ENCODE results near the gene SCAI. TPM values are rescaled to one million over a fixed set of nuclear protein-coding genes. Genes with fewer than 3 reads are reported as not detected.
"Not testable (repeated sequence)": the region's sequence is repeated elsewhere in the genome, so short reads cannot be mapped to it uniquely, and the experiment has no call there.

The SCAI gene
- total RNA-seq, 1 donor from 2014 or later = 5.4 TPM

- Mint-ChIP-seq H3K27ac (ENCODE audit: unreplicated experiment) (no peak overlapping the region), H3K4me1 (ENCODE audit: low read depth) (peaks cover 4% of the 10 kb centered on the region), H3K4me3 (ENCODE audit: unreplicated experiment) (no peak overlapping the region), H3K27me3 (ENCODE audit: low read depth) (no peaks in the 10 kb centered on the region), H3K36me3 (ENCODE audit: low read depth) (no peaks in the 10 kb centered on the region), H3K9me3 (ENCODE audit: low read depth) (no peaks in the 10 kb centered on the region)
- no peak for TF ChIP-seq CTCF (IDR thresholded peaks at IDR 0.05)
- DNase-seq (ENCODE audit: low spot score) = no peak
Observed at GRCh38 chr9:125038166-125038565, 105.2 kb downstream of the SCAI start.

GRCh38 chr9:125028041-125028440, 115.3 kb downstream of the SCAI start:
- no peak overlapping the region for H3K4me3 Mint-ChIP-seq (ENCODE audit: unreplicated experiment)
- H3K36me3 Mint-ChIP-seq (ENCODE audit: low read depth) = peaks cover 11% of the 10 kb centered on the region
- no peaks in the 10 kb centered on the region for H3K4me1 Mint-ChIP-seq (ENCODE audit: low read depth)
- no peak for DNase-seq (ENCODE audit: low spot score)
- no peak overlapping the region for H3K27ac Mint-ChIP-seq (ENCODE audit: unreplicated experiment)
- no peaks in the 10 kb centered on the region for H3K27me3 Mint-ChIP-seq (ENCODE audit: low read depth)
- TF ChIP-seq CTCF (IDR thresholded peaks at IDR 0.05) = no peak
- H3K9me3 Mint-ChIP-seq (ENCODE audit: low read depth) = no peaks in the 10 kb centered on the region

GRCh38 chr9:125024917-125025316, 118.4 kb downstream of the SCAI start:
- TF ChIP-seq CTCF (IDR thresholded peaks at IDR 0.05) = no peak
- Mint-ChIP-seq H3K9me3 (ENCODE audit: low read depth) (peaks cover 9% of the 10 kb centered on the region), H3K27ac (ENCODE audit: unreplicated experiment) (no peak overlapping the region), H3K4me1 (ENCODE audit: low read depth) (no peaks in the 10 kb centered on the region), H3K36me3 (ENCODE audit: low read depth) (peaks cover 14% of the 10 kb centered on the region), H3K4me3 (ENCODE audit: unreplicated experiment) (no peak overlapping the region), H3K27me3 (ENCODE audit: low read depth) (no peaks in the 10 kb centered on the region)
- DNase-seq (ENCODE audit: low spot score) = no peak

- Mint-ChIP-seq H3K4me1 (ENCODE audit: low read depth) (no peaks in the 10 kb centered on the region), H3K27ac (ENCODE audit: unreplicated experiment) (no peak overlapping the region), H3K4me3 (ENCODE audit: unreplicated experiment) (no peak overlapping the region), H3K36me3 (ENCODE audit: low read depth) (peaks cover 16% of the 10 kb centered on the region), H3K9me3 (ENCODE audit: low read depth) (peaks cover 9% of the 10 kb centered on the region), H3K27me3 (ENCODE audit: low read depth) (no peaks in the 10 kb centered on the region)
- no peak for TF ChIP-seq CTCF (IDR thresholded peaks at IDR 0.05)
- no peak for DNase-seq (ENCODE audit: low spot score)
Observed at GRCh38 chr9:125021069-125021468, 122.3 kb downstream of the SCAI start.

- H3K9me3 Mint-ChIP-seq (ENCODE audit: low read depth); H3K27ac Mint-ChIP-seq (ENCODE audit: unreplicated experiment); H3K4me1 Mint-ChIP-seq (ENCODE audit: low read depth); DNase-seq (ENCODE audit: low spot score); H3K27me3 Mint-ChIP-seq (ENCODE audit: low read depth); H3K36me3 Mint-ChIP-seq (ENCODE audit: low read depth); H3K4me3 Mint-ChIP-seq (ENCODE audit: unreplicated experiment): not testable (repeated sequence)
Observed at GRCh38 chr9:125015655-125016054, 127.7 kb downstream of the SCAI start.

- DNase-seq (ENCODE audit: low spot score); H3K4me3 Mint-ChIP-seq (ENCODE audit: unreplicated experiment); H3K4me1 Mint-ChIP-seq (ENCODE audit: low read depth); H3K9me3 Mint-ChIP-seq (ENCODE audit: low read depth); H3K36me3 Mint-ChIP-seq (ENCODE audit: low read depth); H3K27me3 Mint-ChIP-seq (ENCODE audit: low read depth); H3K27ac Mint-ChIP-seq (ENCODE audit: unreplicated experiment): not testable (repeated sequence)
Observed at GRCh38 chr9:125012013-125012412, 131.3 kb downstream of the SCAI start.

All from chondrocyte (in vitro differentiated cells).